HG03457 (cell line): Measurements from ENCODE around the gene TRPM8.

Experiments used
- ATAC-seq: cut with Tn5 transposase; IDR thresholded peaks from one replicate; pipeline ENCODE4 v1.9.1; 2021; ENCODE audit warnings: moderate number of reproducible peaks; ENCODE audit not compliant: unreplicated experiment

The TRPM8 gene

GRCh38 chr2:233999182-233999581 lies 82.0 kb downstream of the TRPM8 start:
- no peak for ATAC-seq

- no peak for ATAC-seq
Observed at GRCh38 chr2:234001380-234002160, 84.4 kb downstream of the TRPM8 start.

GRCh38 chr2:234002281-234002680 lies 85.1 kb downstream of the TRPM8 start:
- no peak for ATAC-seq

- ATAC-seq: no peak
Observed at GRCh38 chr2:234003972-234004617, 86.9 kb downstream of the TRPM8 start.

- ATAC-seq: no peak
Observed at GRCh38 chr2:234005126-234005525, 88.0 kb downstream of the TRPM8 start.

- ATAC-seq: no peak
Observed at GRCh38 chr2:234006501-234006900, 89.3 kb downstream of the TRPM8 start.

- no peak for ATAC-seq
Observed at GRCh38 chr2:234014427-234014826, 97.3 kb downstream of the TRPM8 start.

GRCh38 chr2:234015861-234016260 lies 98.7 kb downstream of the TRPM8 start:
- ATAC-seq: no peak

GRCh38 chr2:234019896-234020295 lies 102.7 kb downstream of the TRPM8 start:
- no peak for ATAC-seq

GRCh38 chr2:234020332-234020731 lies 103.2 kb downstream of the TRPM8 start:
- ATAC-seq: no peak

GRCh38 chr2:234022424-234022823 lies 105.3 kb downstream of the TRPM8 start:
- no peak for ATAC-seq

GRCh38 chr2:234024304-234024703 lies 107.1 kb downstream of the TRPM8 start:
- ATAC-seq: no peak

- ATAC-seq: no peak
Observed at GRCh38 chr2:234025466-234025865, 108.3 kb downstream of the TRPM8 start.

- ATAC-seq: no peak
Observed at GRCh38 chr2:234025891-234026401, 108.8 kb downstream of the TRPM8 start.

- ATAC-seq: no peak
Observed at GRCh38 chr2:234026693-234027254, 109.6 kb downstream of the TRPM8 start.

GRCh38 chr2:234027641-234028040 lies 110.5 kb downstream of the TRPM8 start:
- ATAC-seq: no peak

GRCh38 chr2:234029150-234029733 lies 112.1 kb downstream of the TRPM8 start:
- ATAC-seq: no peak

- no peak for ATAC-seq
Observed at GRCh38 chr2:234031207-234031606, 114.0 kb downstream of the TRPM8 start.

GRCh38 chr2:234032279-234032856 lies 115.2 kb downstream of the TRPM8 start:
- no peak for ATAC-seq

GRCh38 chr2:234033174-234033573 lies 116.0 kb downstream of the TRPM8 start:
- no peak for ATAC-seq

- no peak for ATAC-seq
Observed at GRCh38 chr2:234033885-234034284, 116.7 kb downstream of the TRPM8 start.
